Peyer's patch (tissue), 4 donors: Measurements from ENCODE around the gene ANP32B.

Experiments
- POLR2A ChIP-seq, 2 donors: fragments of 450-650 bp; IDR thresholded peaks; one replicate each; pipeline ENCODE4 v1.5.1; 2017; ENCODE audit warnings: antibody characterized with exemption in 2 of 2, mild to moderate bottlenecking in 2 of 2, moderate library complexity in 2 of 2
- TF ChIP-seq, protein P1 (sequence below), 6 experiments: fragments of 450-650 bp in 4 of 6; fragments of 200-600 bp in 2 of 6; sonication (generic) in 1 of 6; IDR thresholded peaks; one replicate each; pipeline ENCODE4 v1.5.1; 2017 to 2019; ENCODE audit warnings: antibody characterized with exemption in 6 of 6, mild to moderate bottlenecking in 3 of 6, moderate library complexity in 1 of 6

DNA sequence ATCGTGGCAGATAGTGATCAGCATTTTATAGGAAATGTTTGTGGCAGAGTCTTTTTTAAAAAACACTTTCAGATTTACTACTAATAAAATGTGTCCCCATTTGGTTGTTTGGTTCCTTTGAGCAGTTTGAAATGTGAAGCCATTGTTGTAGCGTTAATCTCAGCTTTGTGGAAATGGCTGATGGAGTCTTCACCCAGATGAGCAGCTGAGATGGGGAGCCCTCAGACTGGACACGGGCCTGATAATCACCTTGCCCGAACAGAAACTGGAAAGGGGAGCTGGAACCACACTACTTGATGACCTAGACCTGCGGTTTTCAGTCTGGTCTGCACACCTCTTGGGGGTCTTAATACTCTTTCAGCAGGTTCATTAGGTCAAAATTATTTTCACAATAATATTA lies 20.6 kb upstream of the ANP32B start:
- TF ChIP-seq POLR2A (IDR thresholded peaks at IDR 0.05): no peak
- TF ChIP-seq, protein P1, sequence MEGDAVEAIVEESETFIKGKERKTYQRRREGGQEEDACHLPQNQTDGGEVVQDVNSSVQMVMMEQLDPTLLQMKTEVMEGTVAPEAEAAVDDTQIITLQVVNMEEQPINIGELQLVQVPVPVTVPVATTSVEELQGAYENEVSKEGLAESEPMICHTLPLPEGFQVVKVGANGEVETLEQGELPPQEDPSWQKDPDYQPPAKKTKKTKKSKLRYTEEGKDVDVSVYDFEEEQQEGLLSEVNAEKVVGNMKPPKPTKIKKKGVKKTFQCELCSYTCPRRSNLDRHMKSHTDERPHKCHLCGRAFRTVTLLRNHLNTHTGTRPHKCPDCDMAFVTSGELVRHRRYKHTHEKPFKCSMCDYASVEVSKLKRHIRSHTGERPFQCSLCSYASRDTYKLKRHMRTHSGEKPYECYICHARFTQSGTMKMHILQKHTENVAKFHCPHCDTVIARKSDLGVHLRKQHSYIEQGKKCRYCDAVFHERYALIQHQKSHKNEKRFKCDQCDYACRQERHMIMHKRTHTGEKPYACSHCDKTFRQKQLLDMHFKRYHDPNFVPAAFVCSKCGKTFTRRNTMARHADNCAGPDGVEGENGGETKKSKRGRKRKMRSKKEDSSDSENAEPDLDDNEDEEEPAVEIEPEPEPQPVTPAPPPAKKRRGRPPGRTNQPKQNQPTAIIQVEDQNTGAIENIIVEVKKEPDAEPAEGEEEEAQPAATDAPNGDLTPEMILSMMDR (IDR thresholded peaks at IDR 0.05): no peak
